Measurements from ENCODE around the gene PCDHB4. TPM values are rescaled to one million over a fixed set of nuclear protein-coding genes. Genes with fewer than 3 reads are reported as not detected.
"Not testable (repeated sequence)": the region's sequence is repeated elsewhere in the genome, so short reads cannot be mapped to it uniquely, and the experiment has no call there.

PCDHB4 gene
- 1 to 10 TPM; 1.8 to 2.9 (median 1.9) TPM for polyA plus RNA-seq (ENCODE audit: insufficient read length in 3 of 3)

- DNase-seq (ENCODE audit: low read depth in 3 of 3, low spot score in 2 of 3) = no peak
Observed at GRCh38 chr5:141121563-141121962, at the start of gene PCDHB4. Gene PCDHB4 (plus strand): TSS chr5:141121818. CDS start chr5:141121999, 181 bp downstream.

GRCh38 chr5:141077826-141078225, 43.8 kb upstream of the PCDHB4 start:
- DNase-seq (ENCODE audit: low read depth in 3 of 3, low spot score in 2 of 3) = no peak

GRCh38 chr5:141082228-141082627, 39.4 kb upstream of the PCDHB4 start:
- DNase-seq (ENCODE audit: low read depth in 3 of 3, low spot score in 2 of 3) = no peak

GRCh38 chr5:141084487-141084989, 37.1 kb upstream of the PCDHB4 start:
- no peak for DNase-seq (ENCODE audit: low read depth in 3 of 3, low spot score in 2 of 3)

GRCh38 chr5:141094481-141095262, 26.9 kb upstream of the PCDHB4 start, which contains the start of gene PCDHB2:
Gene PCDHB2 (plus strand): TSS chr5:141094615. CDS start chr5:141094791, 176 bp downstream.
- no peak for DNase-seq (ENCODE audit: low read depth in 3 of 3, low spot score in 2 of 3)

GRCh38 chr5:141095263-141095641, 26.4 kb upstream of the PCDHB4 start:
- no peak for DNase-seq (ENCODE audit: low read depth in 3 of 3, low spot score in 2 of 3)

- not testable (repeated sequence) for DNase-seq (ENCODE audit: low read depth in 3 of 3, low spot score in 2 of 3)
Observed at GRCh38 chr5:141096181-141096580, 25.4 kb upstream of the PCDHB4 start.

- DNase-seq (ENCODE audit: low read depth in 3 of 3, low spot score in 2 of 3) = not testable (repeated sequence)
Observed at GRCh38 chr5:141096586-141096985, 25.0 kb upstream of the PCDHB4 start.

- no peak for DNase-seq (ENCODE audit: low read depth in 3 of 3, low spot score in 2 of 3)
Observed at GRCh38 chr5:141100243-141100805, 21.3 kb upstream of the PCDHB4 start, which contains the start of gene PCDHB3. Gene PCDHB3 (plus strand): TSS chr5:141100473. CDS start chr5:141100650, 177 bp downstream.

- no peak for DNase-seq (ENCODE audit: low read depth in 3 of 3, low spot score in 2 of 3)
Observed at GRCh38 chr5:141101059-141101458, 20.6 kb upstream of the PCDHB4 start.

- not testable (repeated sequence) for DNase-seq (ENCODE audit: low read depth in 3 of 3, low spot score in 2 of 3)
Observed at GRCh38 chr5:141102070-141102469, 19.5 kb upstream of the PCDHB4 start.

- DNase-seq (ENCODE audit: low read depth in 3 of 3, low spot score in 2 of 3) = not testable (repeated sequence)
Observed at GRCh38 chr5:141102471-141102870, 19.1 kb upstream of the PCDHB4 start.

- DNase-seq (ENCODE audit: low read depth in 3 of 3, low spot score in 2 of 3) = no peak
Observed at GRCh38 chr5:141105350-141105749, 16.3 kb upstream of the PCDHB4 start.

- no peak for DNase-seq (ENCODE audit: low read depth in 3 of 3, low spot score in 2 of 3)
Observed at GRCh38 chr5:141119250-141119649, 2.4 kb upstream of the PCDHB4 start.

- no peak for DNase-seq (ENCODE audit: low read depth in 3 of 3, low spot score in 2 of 3)
Observed at GRCh38 chr5:141121985-141122384, 367 bp downstream of the PCDHB4 start.

GRCh38 chr5:141123396-141124135, 1.9 kb downstream of the PCDHB4 start:
- not testable (repeated sequence) for DNase-seq (ENCODE audit: low read depth in 3 of 3, low spot score in 2 of 3)

- DNase-seq (ENCODE audit: low read depth in 3 of 3, low spot score in 2 of 3) = no peak
Observed at GRCh38 chr5:141127305-141127704, 5.7 kb downstream of the PCDHB4 start.

GRCh38 chr5:141135030-141135717, 13.6 kb downstream of the PCDHB4 start, which contains the start of gene PCDHB5:
Gene PCDHB5 (plus strand): TSS chr5:141135206. CDS start chr5:141135435, 229 bp downstream.
- peak in 1 of 3 donors; percentile 8 for DNase-seq (ENCODE audit: low read depth in 3 of 3, low spot score in 2 of 3)

GRCh38 chr5:141135718-141136266, 14.2 kb downstream of the PCDHB4 start:
- DNase-seq (ENCODE audit: low read depth in 3 of 3, low spot score in 2 of 3) = no peak

GRCh38 chr5:141137346-141137745, 15.7 kb downstream of the PCDHB4 start:
- not testable (repeated sequence) for DNase-seq (ENCODE audit: low read depth in 3 of 3, low spot score in 2 of 3)
